Right hindlimb (tissue), 1 donor: ENCODE data around the gene TTLL3.
"Not testable (repeated sequence)": the region's sequence is repeated elsewhere in the genome, so short reads cannot be mapped to it uniquely, and the experiment has no call there.

Source experiments
- DNase-seq: peaks from one replicate; pipeline ENCODE4 v3.0.0-alpha.2; 2018

Gene TTLL3

DNA sequence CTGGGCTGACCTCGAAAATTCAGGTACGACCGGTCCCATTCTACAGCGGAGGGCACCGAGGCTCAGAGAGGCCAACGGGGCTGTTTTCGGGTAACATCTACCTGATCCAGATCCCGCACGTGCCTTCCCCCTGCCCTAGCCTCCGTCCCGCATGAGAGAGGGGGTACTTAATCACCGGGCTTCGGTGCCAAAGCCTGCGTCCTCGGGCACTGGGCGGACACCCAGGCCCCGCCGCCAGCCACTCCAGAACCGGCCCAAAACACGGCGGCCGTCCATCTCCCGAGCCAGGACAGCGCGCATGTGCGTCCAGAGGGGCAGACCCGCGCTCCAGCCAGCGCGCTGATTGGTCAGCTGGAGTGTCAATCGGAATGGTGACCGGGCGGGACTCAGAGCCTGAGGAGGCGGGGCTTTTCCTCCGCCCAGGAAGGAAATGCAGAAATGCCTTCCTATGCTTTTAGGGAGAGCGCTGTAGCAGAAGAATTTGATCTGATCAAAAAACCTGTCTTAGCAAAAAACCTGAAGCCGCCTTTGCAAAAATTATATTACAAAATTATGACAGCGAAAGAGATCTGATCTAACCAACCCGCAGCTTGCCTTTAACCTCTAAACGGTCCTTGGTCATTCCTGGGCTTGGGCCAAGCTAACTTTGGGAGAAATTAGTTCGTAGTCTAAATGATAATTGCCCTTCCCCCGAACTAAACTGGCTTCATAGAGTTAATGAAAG is 33.8 kb downstream of the TTLL3 start, which contains the start of gene RPUSD3:
RPUSD3 (minus strand) TSS at position 294 of the 724 bp plus-strand sequence; CDS start at position 276, 18 bp downstream.
- DNase-seq = peak; percentile 98

DNA sequence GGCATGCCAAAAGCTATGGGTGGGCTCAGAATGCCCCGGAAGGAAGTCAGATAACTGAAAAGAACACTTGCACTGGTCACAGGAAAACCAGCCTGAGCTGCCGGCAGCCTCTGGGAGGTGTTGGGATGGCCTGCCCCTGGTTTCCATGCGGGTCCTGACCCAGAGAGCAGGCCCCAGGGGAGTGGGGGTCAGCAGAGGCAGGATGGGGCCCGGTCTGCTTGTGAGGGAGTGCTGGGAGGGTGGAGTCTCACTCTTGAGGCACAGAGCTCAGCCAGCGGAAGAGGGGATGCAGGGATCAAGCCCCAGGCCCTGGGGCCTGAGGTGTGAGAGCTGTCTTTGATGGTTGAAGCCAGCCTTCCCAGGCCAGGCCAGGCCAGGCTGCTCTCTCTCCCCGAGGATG is 36.2 kb downstream of the TTLL3 start:
- DNase-seq = no peak

DNA sequence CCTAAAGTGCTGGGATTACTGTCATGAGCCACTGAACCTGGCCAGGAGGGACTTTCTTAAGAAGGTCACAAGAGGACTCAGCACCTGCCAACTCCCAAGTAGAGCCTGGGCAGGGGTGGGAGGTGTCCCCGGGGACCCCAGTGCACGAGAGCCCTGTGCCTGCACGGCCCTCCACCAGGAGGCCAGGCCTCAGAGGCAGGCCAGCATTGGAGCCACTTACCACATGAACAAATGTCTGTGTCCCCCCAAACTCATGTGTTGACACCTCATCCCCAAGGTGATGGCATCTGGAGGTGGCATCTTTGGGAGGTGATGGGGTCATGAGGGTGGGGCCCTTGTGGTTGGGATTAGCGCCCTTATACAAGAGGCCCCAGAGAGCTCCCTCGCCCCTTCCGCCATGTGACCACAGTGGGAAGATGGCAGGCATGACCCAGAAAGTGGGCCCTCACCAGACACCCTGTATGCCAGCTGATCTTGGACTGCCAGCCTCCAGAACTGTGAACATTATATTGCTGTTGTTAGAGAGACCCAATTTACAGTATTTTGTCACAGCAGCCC is 36.9 kb downstream of the TTLL3 start:
- DNase-seq = no peak

DNA sequence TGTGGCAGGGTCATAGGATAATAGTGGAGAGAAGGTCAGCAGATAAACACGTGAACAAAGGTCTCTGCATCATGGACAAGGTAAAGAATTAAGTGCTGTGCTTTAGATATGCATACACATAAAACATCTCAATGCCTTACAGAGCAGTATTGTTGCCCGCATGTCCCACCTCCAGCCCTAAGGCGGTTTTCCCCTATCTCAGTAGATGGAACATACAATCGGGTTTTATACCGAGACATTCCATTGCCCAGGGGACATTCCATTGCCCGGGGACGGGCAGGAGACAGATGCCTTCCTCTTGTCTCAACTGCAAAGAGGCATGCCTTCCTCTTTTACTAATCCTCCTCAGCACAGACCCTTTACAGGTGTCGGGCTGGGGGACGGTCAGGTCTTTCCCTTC is 37.8 kb downstream of the TTLL3 start:
- not testable (repeated sequence) for DNase-seq

DNA sequence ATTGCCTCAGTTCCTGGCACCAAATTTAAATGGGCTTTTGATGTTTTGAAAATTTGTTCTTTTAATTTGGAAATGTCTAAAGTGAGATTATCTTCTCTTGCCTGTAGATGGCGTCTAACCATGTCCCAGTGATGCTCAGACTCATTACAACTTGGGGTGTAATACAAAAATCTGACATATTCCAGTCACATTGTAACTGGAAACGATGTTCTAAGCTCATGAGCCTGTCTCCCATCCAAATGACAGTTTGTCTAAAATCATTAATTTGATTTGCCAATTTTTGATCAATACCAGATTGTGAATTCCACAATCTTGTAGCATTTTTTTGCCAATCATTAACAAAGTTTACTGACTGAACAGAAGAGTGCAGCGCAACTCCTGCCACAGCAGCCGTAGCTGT is 38.8 kb downstream of the TTLL3 start:
- DNase-seq = not testable (repeated sequence)

DNA sequence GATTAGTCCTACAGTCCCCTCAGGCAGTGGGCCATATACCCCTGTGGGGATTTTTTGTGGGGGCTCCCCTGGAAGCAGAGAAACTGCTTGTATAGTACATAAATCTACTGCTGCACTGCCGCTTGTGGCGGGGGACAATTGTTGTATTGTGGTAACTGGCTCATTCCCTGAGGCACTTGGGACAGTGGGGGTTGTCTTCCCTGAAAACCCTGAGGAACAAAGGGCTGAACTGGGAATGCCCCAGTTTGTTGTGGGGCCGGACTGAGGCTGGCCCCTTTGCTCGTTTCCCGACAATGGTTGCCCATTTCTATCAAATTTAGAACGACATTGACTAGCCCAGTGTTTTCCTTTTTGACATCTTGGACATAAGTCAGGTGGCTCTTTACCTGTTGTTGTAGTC is 41.3 kb downstream of the TTLL3 start:
- DNase-seq = not testable (repeated sequence)

DNA sequence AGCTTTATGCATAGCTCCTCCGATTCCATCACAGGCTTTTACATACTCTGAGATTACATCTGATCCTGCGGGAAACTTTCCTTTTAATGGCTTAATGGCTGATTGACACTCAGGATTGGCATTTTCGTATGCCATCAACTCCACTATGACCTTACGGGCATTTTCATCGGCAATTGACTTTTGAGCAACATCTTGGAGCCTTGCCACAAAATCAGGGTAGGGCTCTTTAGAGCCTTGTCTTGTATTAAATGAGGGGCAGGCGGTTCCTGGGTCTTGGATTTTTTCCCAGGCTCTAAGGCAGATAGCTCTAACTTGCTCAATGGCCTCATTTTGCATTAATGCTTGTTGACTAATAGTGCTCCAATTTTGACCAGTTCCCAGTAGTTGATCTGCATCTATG is 41.9 kb downstream of the TTLL3 start:
- not testable (repeated sequence) for DNase-seq

DNA sequence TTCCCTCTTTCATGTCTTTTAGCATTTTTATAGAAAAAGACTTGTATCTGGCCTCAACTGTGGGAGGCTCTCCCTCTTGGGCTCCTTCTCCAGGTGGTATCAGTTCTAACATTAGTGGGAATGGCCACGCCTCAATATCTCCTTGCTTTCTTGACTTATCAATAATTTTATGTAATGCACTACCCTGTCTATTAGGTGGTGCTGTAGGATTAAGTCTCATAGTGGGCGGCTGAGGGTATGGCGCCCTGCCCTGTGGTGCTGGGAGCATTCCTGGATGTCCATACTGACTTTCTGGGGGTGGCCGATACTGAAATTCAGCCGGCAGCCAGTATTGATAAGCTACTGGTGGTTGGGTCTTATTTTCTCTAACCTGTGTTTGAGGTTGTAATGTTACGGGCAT is 42.5 kb downstream of the TTLL3 start:
- DNase-seq = no peak

DNA sequence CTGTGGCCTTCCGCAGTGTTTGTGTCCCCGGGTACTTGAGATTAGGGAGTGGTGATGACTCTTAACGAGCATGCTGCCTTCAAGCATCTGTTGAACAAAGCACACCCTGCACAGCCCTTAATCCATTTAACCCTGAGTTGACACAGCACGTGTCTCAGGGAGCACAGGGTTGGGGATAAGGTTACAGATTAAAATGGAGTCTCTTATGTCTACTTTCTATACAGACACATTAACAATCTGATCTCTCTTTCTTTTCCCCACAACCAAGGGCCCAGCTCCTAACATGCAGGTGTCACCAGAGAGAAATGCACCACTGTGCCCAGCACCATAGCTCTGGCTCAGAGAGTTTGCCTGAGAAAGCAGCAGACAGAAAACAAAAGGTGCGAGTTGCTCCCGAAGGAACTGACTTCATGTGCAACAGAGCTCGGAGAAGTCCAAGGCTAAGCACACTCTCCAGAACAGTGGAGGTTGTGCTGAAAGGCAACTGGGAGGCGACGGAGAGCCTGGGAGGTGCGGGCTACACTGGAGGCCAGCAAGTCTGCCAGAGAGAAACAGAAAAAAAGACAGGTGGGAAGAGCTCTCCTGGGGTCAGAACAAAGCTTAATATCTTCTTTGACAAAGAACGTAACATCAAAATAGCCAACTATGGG is 44.4 kb downstream of the TTLL3 start:
- not testable (repeated sequence) for DNase-seq

DNA sequence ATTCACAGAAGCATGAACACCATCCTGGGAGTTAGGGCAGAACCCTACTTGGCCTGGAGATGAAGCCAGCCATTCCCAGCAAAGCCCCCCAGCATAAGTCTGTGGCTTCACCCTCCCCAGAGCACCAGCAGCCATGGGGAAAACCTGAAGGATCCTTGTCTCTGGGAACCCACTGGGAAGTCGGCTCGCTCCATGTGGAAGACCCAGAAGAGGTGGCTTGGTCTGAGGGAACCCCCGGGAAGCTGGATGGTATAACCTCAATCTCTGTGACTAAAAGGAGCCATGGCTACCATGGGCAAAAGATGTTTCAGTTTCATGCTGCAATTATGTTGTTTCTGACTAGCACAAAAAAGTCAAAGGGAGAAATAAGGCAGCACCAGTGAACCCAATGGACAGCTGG is 45.5 kb downstream of the TTLL3 start:
- DNase-seq = no peak

DNA sequence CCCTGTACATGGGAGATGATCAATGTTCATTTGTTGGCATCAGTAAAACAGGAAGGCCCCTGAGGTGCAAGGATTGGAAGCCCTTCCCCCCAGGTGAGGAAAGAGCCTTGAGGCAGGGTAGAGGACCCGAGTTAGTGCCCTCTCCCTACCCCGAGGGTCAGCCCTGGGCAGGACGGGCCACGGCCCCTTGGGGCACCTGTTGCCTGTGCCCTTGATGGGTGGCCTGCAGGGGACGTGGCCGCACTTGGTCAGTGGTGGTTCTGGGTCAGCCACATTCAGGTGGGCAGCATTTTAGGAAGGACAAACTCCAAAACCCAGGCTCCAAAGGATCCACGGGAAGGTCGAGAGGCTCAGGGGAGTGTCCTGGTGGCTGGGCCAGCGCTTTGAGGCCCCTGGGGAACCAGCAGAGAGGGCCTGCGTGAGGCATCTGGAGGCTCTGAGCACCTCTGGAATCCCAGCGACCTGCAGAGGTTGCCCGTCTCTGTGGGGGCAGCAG is 49.5 kb downstream of the TTLL3 start:
- no peak for DNase-seq

DNA sequence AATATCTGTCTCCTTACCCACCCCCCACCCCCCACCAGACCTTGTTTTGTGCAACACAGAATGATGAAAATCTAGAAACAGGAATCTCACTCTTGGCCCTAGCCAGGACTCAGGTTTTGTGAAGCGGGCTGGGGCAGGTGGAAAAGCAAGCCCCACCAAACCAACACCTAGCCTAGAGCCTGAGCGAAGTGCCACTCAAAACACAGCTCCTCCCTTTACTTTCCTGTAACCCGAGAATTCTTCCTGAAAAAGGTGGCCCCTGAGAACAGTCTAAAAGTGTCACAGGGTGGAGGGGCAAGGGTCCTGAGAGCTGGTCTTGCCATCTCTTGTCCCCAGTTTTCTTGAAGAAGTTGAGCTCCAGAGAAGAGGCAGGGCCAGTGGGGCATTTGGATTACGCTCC is 51.1 kb downstream of the TTLL3 start:
- no peak for DNase-seq

DNA sequence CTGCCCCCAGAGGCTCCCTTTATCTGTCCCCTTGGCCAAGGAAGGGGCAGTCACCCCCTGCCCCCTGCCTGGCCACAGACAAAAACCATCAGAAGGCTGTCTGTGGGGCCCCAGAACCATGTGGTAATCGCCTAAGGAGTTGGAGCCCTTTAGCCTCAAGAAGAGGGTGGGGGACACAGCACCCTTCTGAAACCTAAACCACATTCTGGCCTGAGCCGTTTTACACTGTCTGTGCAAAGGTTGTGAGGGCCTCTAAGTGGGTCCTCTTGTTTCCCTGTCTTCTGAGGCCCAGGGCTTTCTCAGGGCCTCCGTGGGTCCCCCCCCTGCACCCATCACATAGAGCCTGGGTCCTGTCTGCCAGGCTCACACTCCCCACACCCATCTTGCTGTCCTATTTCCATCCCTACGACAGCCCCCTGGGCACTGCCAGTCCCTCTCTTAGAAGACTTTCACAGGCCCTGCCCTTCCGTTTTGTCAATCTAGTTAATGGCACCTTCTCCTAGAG is 51.6 kb downstream of the TTLL3 start:
- no peak for DNase-seq

DNA sequence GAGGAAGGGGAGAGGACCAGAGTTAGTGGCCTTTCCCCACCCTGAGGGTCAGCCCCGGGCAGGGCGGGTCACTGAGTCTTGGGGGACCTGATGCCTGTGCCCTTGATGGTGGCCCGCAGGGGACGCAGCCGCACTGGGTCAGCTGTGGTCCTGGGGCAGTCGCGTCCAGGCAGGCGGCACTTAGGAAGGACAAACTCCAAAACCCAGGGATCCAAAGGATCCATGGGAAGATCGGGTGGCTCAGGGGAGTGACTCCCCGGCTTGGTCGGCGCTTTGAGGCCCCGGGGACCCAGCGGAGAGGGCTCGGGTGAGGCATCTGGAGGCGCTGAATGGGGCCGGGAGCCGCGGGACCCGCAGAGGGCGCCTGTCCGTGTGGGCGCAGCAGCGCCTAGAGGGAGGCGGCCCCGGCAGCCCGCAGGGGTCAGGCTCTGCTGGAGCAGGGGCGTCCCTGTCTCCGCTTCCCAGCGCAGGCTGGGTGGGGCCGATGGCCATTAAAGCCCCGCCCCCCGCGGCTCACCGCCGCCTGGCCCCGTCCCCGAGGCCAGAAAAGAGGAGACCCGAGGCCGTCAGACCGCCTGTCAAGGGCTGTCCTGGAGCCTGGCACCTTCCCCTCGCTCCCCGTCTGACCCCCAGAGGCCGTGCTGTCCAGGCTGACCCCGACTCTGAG is 52.5 kb downstream of the TTLL3 start:
- DNase-seq = peak; percentile 61

DNA sequence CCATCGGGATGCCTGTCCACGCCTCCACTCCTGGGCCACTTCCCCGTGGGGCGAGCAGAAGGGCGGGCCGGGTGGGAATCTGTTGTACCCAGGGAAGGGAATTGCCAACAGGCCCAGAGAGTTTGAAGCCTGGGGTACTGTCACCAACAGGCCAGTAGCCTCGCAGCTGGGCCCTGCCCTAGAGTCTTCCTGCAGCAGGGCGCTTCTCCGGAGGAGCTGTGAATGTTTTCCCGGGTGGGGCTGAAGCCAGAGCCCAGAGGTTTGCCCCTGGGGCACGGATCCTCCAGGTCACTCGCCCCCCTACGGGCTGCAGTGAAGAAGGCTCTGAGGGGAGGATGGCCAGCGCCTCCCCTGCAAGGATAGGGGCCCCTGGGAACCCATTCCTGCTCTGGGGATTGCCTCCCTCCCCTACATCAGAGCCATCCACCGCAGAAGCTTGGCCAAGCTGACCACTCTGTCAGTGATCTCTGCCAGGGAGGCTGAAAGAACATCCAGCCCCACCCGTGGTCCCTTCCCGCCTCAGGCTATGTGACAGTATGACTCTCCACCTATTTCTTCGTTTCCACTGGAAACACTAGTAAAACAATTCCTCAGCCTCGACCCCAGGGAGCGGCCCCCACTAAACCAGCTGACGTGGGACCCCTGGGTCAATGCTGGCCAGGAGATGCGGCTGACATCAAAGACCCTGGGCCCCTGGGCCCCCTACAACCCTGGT is 53.2 kb downstream of the TTLL3 start:
- DNase-seq = peak; percentile 29

DNA sequence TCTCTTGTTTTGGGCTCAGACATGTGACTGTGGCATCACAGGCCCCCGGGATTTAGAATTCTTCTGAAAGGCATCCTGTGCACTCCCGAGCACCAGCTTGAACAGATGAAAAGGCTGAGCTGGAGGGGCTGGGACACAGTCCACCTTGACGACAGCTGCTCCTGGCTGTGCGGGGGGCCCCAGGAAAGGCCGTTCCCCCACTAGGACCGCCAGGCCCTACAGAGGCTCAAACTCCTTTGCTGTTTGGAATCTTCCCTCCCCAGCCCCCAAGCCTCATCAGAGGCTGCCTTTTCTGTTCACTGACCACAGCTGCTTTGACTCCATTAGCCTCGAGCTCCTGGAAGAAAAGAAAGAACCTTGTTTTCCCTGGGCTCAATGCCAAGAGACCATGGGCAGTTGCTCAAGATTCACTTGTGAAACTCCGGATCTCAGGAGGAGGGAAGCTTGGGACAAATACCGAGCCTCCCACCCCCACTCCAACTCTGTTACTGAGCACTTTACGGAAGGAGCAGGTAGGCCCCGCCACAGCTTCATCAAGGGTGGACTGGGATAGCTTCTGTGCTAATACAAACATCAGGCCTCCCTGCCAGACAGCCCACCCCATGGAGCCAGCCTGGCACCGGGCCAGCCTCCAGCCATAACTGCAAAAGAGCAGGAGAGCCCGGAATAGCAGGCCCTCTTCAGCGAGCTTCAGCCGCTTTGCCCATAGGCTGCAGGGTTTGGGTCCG is 54.3 kb downstream of the TTLL3 start:
- peak; percentile 73 for DNase-seq

DNA sequence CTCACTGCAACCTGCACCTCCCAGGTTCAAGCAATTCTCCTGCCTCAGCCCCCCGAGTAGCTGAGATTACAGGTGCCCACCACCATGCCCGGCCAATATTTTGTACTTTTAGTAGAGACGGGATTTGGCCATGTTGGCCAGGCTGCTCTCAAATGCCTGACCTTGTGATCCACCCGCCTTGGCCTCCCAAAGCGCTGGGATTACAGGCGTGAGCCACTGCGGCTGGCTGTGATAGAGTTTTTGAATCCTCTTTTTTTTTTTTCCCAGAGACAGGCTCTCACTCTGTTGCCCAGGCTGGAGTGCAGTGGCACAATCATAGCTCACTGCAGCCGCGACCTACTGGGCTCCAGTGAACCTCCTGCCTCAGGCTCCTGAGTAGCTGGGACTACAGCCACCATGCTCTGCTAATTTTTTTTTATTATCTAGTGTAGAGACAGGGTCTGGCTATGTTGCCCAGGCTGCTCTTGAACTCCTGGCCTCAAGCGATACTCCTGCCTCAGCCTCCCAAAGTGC is 55.1 kb downstream of the TTLL3 start:
- DNase-seq = not testable (repeated sequence)

DNA sequence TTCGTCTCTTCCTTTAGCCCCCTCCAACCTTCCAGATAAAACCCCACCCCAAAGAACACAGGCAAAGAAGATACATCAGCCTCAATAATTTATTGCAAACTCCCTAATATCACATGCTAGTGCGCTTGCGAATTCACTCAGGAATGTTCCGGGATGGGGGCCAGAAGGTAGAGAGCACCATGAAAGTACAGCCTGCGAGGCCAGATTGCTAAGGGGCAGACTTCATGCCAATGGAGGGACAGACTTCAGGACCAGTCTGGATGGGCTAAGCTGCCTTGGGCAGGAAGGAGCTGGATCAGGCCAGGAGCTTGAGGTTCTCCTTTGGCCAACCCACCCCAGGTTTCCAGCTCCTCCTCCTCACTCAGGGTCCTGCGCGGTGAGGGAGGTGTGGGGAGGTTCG is 56.6 kb downstream of the TTLL3 start:
- no peak for DNase-seq

DNA sequence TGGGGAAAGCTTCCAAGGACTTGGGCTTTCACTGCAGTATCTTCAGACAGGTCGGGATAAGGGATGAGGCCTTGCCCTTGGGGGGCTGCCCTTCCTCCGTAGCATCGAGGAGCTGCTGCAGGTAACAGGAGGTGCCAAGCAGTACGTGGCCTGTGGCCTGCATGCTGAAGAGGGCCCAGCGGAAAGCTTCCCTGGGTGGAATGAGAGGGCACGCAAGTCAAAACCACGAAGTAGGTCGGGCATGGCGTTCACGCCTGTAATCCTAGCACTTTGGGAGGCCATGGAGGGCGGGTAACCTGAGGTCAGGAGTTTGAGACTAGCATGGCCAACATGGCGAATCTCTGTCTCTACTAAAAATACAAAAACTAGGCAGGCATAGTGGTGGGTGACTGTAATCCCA is 57.0 kb downstream of the TTLL3 start:
- DNase-seq = no peak

DNA sequence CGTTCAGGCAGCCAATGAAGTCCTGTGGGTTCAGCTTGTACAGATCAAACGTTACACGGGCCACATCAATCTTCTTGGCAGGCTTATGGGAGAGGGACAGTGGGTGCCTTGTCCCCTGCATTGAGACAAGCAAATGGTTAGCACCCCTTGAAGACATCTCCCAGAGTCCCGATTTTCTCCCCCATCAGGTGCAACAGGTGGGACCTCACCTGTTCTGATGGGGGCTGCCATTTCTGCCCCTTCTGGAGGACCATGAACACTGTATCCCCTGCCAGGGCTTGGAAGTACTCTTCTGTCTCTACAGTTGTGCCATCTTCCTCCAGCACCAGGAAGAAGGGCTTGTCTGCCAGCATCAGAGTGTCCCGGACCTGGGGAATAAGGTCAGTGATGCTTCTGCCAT is 59.9 kb downstream of the TTLL3 start:
- no peak for DNase-seq

DNA sequence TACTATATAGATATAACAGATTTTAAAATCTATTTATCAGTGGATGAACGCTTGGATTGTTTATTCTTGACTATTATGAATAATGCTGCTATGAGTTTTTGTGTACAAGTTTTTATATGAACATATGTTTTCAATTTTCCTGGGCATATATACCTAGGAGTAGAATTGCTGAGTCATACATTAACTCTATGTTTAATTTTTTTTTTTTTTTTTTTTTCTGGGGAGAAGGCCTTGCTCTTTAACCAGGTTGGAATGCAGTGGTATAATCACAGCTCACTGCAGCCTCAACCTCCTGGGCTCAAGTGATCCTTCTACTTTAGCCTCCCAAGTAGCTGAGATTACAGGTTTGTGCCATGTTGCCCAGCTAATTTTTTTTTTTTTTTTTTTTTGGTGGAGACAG is 60.9 kb downstream of the TTLL3 start:
- no peak for DNase-seq

DNA sequence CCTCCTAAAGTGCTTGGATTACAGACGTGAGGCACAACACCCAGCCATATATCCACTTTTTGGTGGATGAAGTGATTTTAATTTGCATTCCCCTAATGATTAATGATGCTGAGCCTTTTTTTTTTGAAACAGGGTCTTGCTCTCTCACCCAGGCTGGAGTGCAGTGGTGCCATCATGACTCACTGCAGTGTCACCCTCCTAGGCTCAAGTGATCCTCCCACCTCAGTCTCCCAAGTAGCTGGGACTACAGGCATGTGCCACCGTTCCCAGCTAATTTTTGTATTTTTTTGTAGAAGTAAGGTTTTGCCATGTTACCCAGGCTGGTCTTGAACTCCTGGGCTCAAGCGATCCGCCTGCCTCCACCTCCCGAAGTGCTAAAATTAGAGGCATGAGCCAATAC is 62.0 kb downstream of the TTLL3 start:
- not testable (repeated sequence) for DNase-seq
